Esophagus muscularis mucosa (tissue), 3 donors: Measurements from ENCODE around the gene PDIA6.

ENCODE experiments used
- CTCF ChIP-seq, 3 experiments: fragments of 200-600 bp in 2 of 3; fragments of 450-650 bp in 1 of 3; sonication (generic) in 2 of 3; IDR thresholded peaks; one replicate each; pipeline ENCODE4 v1.5.1; 2017 to 2019; ENCODE audit warnings: antibody characterized with exemption in 3 of 3, mild to moderate bottlenecking in 2 of 3, moderate library complexity in 1 of 3
- POLR2A ChIP-seq: fragments of 450-650 bp; IDR thresholded peaks from one replicate; pipeline ENCODE4 v1.6.1; 2017; ENCODE audit warnings: antibody characterized with exemption, moderate library complexity, mild to moderate bottlenecking, low read depth

GRCh38 chr2:10780491-10780820 lies 32.1 kb downstream of the PDIA6 start:
- no peak for TF ChIP-seq POLR2A
- TF ChIP-seq CTCF (IDR thresholded peaks at IDR 0.05) = no peak
